GM12878 (cell line): ENCODE results near the gene KRT33A. TPM values are rescaled to one million over a fixed set of nuclear protein-coding genes. Genes with fewer than 3 reads are reported as not detected.

ENCODE experiments used
- ATAC-seq: fragments of 200-7000 bp; cut with Tn5 transposase; 3 replicates; pipeline ENCODE4 v1.9.1; 2020; ENCODE audit warnings: mild to moderate bottlenecking, moderate library complexity
- BruUV-seq: library from RNA; stranded (reverse); fragments of 400-500 nt; replicated peaks from 2 replicates; lab custom pipeline; 2021; lab: Mats Ljungman, UMichigan
- CTCF ChIA-PET: fragments of 300-600 bp; sonication (Branson Sonifier 250); formaldehyde crosslinking; extraction: SDS; loops from one replicate; lab custom pipeline; 2021; ENCODE audit warnings: inconsistent platforms; lab: Yijun Ruan, JAX
- POLR2A ChIA-PET: fragments of 350-600 bp; formaldehyde crosslinking; extraction: SDS; loops from one replicate; lab custom pipeline; 2021; ENCODE audit warnings: inconsistent platforms; lab: Charles Lee
- RAD21 ChIA-PET: fragments of 300-600 bp; sonication (Branson Sonifier 250); formaldehyde crosslinking; loops from one replicate; lab custom pipeline; 2023; ENCODE audit warnings: antibody characterized with exemption; ENCODE audit not compliant: unreplicated experiment; lab: Charles Lee
- SMC1A ChIA-PET: fragments of 300-600 bp; sonication (Branson Sonifier 250); formaldehyde crosslinking; loops from one replicate; lab custom pipeline; 2023; ENCODE audit not compliant: unreplicated experiment, uncharacterized antibody; lab: Charles Lee
- DNase-seq: peaks from one replicate; pipeline ENCODE4 v3.0.0-alpha.2; 2011; ENCODE audit warnings: low read depth, low spot score
- FAIRE-seq: peaks from 3 replicates; lab custom pipeline; 2011; peaks lifted over from hg19 to GRCh38; lab: Jason Lieb, UNC
- H2AFZ ChIP-seq: 2 replicates; pipeline ENCODE4 v1.6.0; 2011; ENCODE audit warnings: low read depth, low read length, control low read depth; ENCODE audit not compliant: control insufficient read depth
- H3K27ac ChIP-seq: 2 replicates; pipeline ENCODE4 v1.5.1; 2011; ENCODE audit warnings: control low read depth; ENCODE audit not compliant: control insufficient read depth, insufficient read depth
- H3K27me3 ChIP-seq, 2 experiments: replicated peaks in 1 of 2; 2 replicates each; pipeline versions ENCODE4 v1.6.0 to v1.6.1; 2011; ENCODE audit warnings: low read length in 1 of 2; ENCODE audit not compliant: control insufficient read depth in 2 of 2, insufficient read depth in 2 of 2
- H3K36me3 ChIP-seq, 2 experiments: 2 replicates each; pipeline ENCODE4 v1.5.1; 2011; ENCODE audit warnings: low read length in 1 of 2; ENCODE audit not compliant: control insufficient read depth in 2 of 2, insufficient read depth in 2 of 2
- H3K4me1 ChIP-seq: 2 replicates; pipeline ENCODE4 v1.6.1; 2011; ENCODE audit warnings: mild to moderate bottlenecking, low read length, moderate library complexity, mixed read lengths; ENCODE audit not compliant: control insufficient read depth, insufficient read depth
- H3K4me2 ChIP-seq: 2 replicates; pipeline ENCODE4 v1.6.0; 2011; ENCODE audit warnings: control low read depth; ENCODE audit not compliant: control insufficient read depth, insufficient read depth
- H3K4me3 ChIP-seq: fragments of 200-600 bp; sonication (generic); 2 replicates; pipeline ENCODE4 v1.5.1; 2016
- H3K79me2 ChIP-seq: 2 replicates; pipeline ENCODE4 v1.6.0; 2011; ENCODE audit warnings: low read length; ENCODE audit not compliant: control insufficient read depth, insufficient read depth
- H3K9ac ChIP-seq: 2 replicates; pipeline ENCODE4 v1.8.0; 2011; ENCODE audit warnings: low read length, control low read depth, mixed read lengths; ENCODE audit not compliant: control insufficient read depth, insufficient read depth
- H3K9me3 ChIP-seq: replicated peaks from 3 replicates; pipeline ENCODE4 v1.5.1; 2011; ENCODE audit warnings: mild to moderate bottlenecking, low read length; ENCODE audit not compliant: control insufficient read depth, insufficient read depth
- H4K20me1 ChIP-seq: 2 replicates; pipeline ENCODE4 v1.6.0; 2011; ENCODE audit not compliant: control insufficient read depth, insufficient read depth
- CBFB ChIP-seq: IDR thresholded peaks from 2 replicates; pipeline ENCODE4 v1.6.1; 2016; ENCODE audit warnings: antibody characterized with exemption, low read depth
- CBX3 ChIP-seq: fragments of 200-600 bp; sonication (generic); IDR thresholded peaks from 2 replicates; pipeline ENCODE4 v1.6.1; 2016; ENCODE audit warnings: low read depth, borderline replicate concordance
- CEBPB ChIP-seq, 2 experiments: fragments of 150-350 bp in 1 of 2; IDR thresholded peaks; 2 replicates each; pipeline ENCODE4 v1.6.1; 2012 to 2014; ENCODE audit warnings: low read depth in 2 of 2, low read length in 2 of 2, borderline replicate concordance in 1 of 2, inconsistent platforms in 1 of 2
- CREB1 ChIP-seq: IDR thresholded peaks from 2 replicates; pipeline ENCODE4 v1.6.1; 2012; ENCODE audit warnings: low read depth, mild to moderate bottlenecking, inconsistent platforms
- CREM ChIP-seq: IDR thresholded peaks from 2 replicates; pipeline ENCODE4 v1.6.1; 2014; ENCODE audit warnings: antibody characterized with exemption, low read depth
- FOXM1 ChIP-seq: IDR thresholded peaks from 2 replicates; pipeline ENCODE4 v1.6.1; 2012; ENCODE audit warnings: low read depth, mild to moderate bottlenecking, inconsistent platforms, low read length, moderate library complexity
- HCFC1 ChIP-seq: fragments of 150-350 bp; IDR thresholded peaks from 2 replicates; pipeline ENCODE4 v1.6.1; 2014; ENCODE audit warnings: low read length
- NR2C2 ChIP-seq: IDR thresholded peaks from 2 replicates; pipeline ENCODE4 v1.6.1; 2011; ENCODE audit warnings: borderline replicate concordance, low read depth; ENCODE audit not compliant: control insufficient read depth, insufficient read length
- SMARCA5 ChIP-seq: fragments of 450-650 bp; IDR thresholded peaks from 2 replicates; pipeline ENCODE4 v1.6.1; 2017; ENCODE audit warnings: mild to moderate bottlenecking
- SMC3 ChIP-seq: IDR thresholded peaks from 2 replicates; pipeline ENCODE4 v1.6.1; 2011; ENCODE audit warnings: low read length, improper control_type of control experiment, borderline replicate concordance
- WGBS: methylation state at CpG from one replicate; pipeline ENCODE4 v1.1.6; 2016; ENCODE audit warnings: low lambda C conversion rate; ENCODE audit not compliant: insufficient replicate concordance, insufficient coverage; ENCODE audit errors: missing lambda C conversion rate; 5-methylcytosine and 5-hydroxymethylcytosine counted together
- in situ Hi-C: fragments of 300-500 bp; cut with MboI; formaldehyde crosslinking; loops from 9 replicates; pipeline ENCODE4 v1.14.3; 2018; ENCODE audit warnings: mixed read lengths
- intact Hi-C: fragments of 100-400 bp; cut with micrococcal nuclease; formaldehyde crosslinking; loops from one replicate; pipeline ENCODE4 v1.14.2; 2022; ENCODE audit not compliant: unreplicated experiment
- polyA plus RNA-seq, 11 experiments: library from polyadenylated mRNA; depleted of rRNA in 4 of 11; unstranded in 6 of 11; stranded (reverse) in 5 of 11; fragments of >200 nt; fragmentation: Nextera tagmentation in 4 of 11; fragmentation: Illumina TruSeq in 1 of 11; extraction: Ambion mirVana in 4 of 11; extraction: Trizol in 1 of 11; gene quantifications; 1 replicate in 1 of 11; 2 replicates in 10 of 11; pipeline versions ENCODE4 v1.2.1 to v1.2.3, GENCODE V29; 2011 to 2016; ENCODE audit warnings: inconsistent platforms in 2 of 11, missing spikeins in 2 of 11, low read depth in 1 of 11
- total RNA-seq, 4 experiments: library from RNA; depleted of rRNA in 3 of 4; stranded (reverse); fragments of >200 nt in 3 of 4; fragmentation: Illumina TruSeq in 1 of 4; extraction: Trizol in 1 of 4; gene quantifications; 2 replicates each; pipeline versions ENCODE4 v1.2.1 to v1.2.3, GENCODE V29; 2013 to 2021
- TF ChIP-seq, protein P1 (sequence below): IDR thresholded peaks from 2 replicates; pipeline ENCODE4 v1.6.1; 2012; ENCODE audit warnings: low read length, inconsistent platforms
- TF ChIP-seq, protein P2 (sequence below): fragments of 450-650 bp; IDR thresholded peaks from 2 replicates; pipeline ENCODE4 v1.6.1; 2016; ENCODE audit warnings: mild to moderate bottlenecking
- TF ChIP-seq, protein P3 (sequence below): fragments of 450-650 bp; IDR thresholded peaks from 2 replicates; pipeline ENCODE4 v1.6.1; 2017; ENCODE audit warnings: mild to moderate bottlenecking, low read depth, inconsistent platforms; ENCODE audit not compliant: poor library complexity, severe bottlenecking
- TF ChIP-seq, protein P4 (sequence below): fragments of 450-650 bp; conservative IDR thresholded peaks from 2 replicates; pipeline ENCODE4 v1.6.1; 2017; ENCODE audit warnings: mild to moderate bottlenecking, moderate library complexity
- TF ChIP-seq, protein P5 (sequence below): IDR thresholded peaks from 2 replicates; pipeline ENCODE4 v1.6.1; 2012; ENCODE audit warnings: mild to moderate bottlenecking, low read depth, low read length

KRT33A gene
- total and polyA plus RNA-seq, 10 of the 15 experiments (the other 5 are each of a cell fraction or from before 2014, with no cell fraction given) = not detected

DNA sequence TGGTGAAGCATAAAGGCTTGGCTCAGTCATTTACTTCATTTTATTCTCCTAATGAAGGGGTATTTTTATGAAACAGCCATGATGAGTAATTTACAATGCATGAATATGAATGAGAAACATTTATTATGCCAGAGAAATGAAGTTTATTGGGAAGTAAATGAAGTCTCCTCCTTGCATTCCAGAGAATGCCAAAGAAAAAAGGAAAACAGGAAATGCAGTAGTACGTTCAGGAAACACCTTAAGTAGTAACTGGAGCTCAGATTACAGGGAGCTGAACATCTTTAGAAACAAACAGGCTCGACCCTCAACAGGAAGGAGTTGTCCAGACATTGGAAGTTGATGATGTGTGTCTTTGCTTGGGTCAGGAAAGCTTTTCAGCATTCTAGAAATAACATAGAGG, 26.9 kb upstream of the KRT33A start:
- ChIA-PET SMC1A (interaction anchor here (0.8 kb wide), 1 partner anchor 14 kb away, joined by 3 read pairs; no protein-coding TSS in a partner anchor), CTCF (no interaction called here), POLR2A (no interaction called here), RAD21 (no interaction called here)
- ATAC-seq = no peak
- H3K4me2 ChIP-seq = no peak overlapping the region
- H3K36me3 ChIP-seq = no peaks in the 10 kb centered on the region
- H3K4me1 ChIP-seq = no peaks in the 10 kb centered on the region
- H3K9me3 ChIP-seq = no peaks in the 10 kb centered on the region; the same call in 2 of the 3 replicates
- H3K27ac ChIP-seq = no peak overlapping the region
- H4K20me1 ChIP-seq = no peaks in the 10 kb centered on the region
- peaks cover 0 to 2% of the 10 kb centered on the region in 2 experiments; a peak in 1 of 4 replicates for H3K27me3 ChIP-seq
- 0% methylated on average over 2 of the region's 2 CpGs for WGBS
- H2AFZ ChIP-seq = no peak overlapping the region
- DNase-seq = no peak
- intact Hi-C loops = no loop called here
- no peaks in the 10 kb centered on the region for H3K79me2 ChIP-seq
- BruUV-seq = no TSS peak
- no peak for FAIRE-seq
- TF ChIP-seq, protein P1, sequence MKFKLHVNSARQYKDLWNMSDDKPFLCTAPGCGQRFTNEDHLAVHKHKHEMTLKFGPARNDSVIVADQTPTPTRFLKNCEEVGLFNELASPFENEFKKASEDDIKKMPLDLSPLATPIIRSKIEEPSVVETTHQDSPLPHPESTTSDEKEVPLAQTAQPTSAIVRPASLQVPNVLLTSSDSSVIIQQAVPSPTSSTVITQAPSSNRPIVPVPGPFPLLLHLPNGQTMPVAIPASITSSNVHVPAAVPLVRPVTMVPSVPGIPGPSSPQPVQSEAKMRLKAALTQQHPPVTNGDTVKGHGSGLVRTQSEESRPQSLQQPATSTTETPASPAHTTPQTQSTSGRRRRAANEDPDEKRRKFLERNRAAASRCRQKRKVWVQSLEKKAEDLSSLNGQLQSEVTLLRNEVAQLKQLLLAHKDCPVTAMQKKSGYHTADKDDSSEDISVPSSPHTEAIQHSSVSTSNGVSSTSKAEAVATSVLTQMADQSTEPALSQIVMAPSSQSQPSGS = no peak
- TF ChIP-seq CREM = no peak
- TF ChIP-seq CEBPB (IDR thresholded peaks at IDR 0.05; ENCODE audit: borderline replicate concordance in 1 of 2, low read depth in 2 of 2, low read length in 2 of 2) = no peak
- no peak for TF ChIP-seq SMC3
- TF ChIP-seq CBX3 = no peak
- TF ChIP-seq HCFC1 = no peak
- TF ChIP-seq SMARCA5 = no peak
- TF ChIP-seq, protein P2, sequence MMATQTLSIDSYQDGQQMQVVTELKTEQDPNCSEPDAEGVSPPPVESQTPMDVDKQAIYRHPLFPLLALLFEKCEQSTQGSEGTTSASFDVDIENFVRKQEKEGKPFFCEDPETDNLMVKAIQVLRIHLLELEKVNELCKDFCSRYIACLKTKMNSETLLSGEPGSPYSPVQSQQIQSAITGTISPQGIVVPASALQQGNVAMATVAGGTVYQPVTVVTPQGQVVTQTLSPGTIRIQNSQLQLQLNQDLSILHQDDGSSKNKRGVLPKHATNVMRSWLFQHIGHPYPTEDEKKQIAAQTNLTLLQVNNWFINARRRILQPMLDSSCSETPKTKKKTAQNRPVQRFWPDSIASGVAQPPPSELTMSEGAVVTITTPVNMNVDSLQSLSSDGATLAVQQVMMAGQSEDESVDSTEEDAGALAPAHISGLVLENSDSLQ = no peak
- TF ChIP-seq CREB1 = no peak
- no peak for TF ChIP-seq FOXM1
- TF ChIP-seq, protein P3, sequence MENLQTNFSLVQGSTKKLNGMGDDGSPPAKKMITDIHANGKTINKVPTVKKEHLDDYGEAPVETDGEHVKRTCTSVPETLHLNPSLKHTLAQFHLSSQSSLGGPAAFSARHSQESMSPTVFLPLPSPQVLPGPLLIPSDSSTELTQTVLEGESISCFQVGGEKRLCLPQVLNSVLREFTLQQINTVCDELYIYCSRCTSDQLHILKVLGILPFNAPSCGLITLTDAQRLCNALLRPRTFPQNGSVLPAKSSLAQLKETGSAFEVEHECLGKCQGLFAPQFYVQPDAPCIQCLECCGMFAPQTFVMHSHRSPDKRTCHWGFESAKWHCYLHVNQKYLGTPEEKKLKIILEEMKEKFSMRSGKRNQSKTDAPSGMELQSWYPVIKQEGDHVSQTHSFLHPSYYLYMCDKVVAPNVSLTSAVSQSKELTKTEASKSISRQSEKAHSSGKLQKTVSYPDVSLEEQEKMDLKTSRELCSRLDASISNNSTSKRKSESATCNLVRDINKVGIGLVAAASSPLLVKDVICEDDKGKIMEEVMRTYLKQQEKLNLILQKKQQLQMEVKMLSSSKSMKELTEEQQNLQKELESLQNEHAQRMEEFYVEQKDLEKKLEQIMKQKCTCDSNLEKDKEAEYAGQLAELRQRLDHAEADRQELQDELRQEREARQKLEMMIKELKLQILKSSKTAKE = no peak
- TF ChIP-seq, protein P4, sequence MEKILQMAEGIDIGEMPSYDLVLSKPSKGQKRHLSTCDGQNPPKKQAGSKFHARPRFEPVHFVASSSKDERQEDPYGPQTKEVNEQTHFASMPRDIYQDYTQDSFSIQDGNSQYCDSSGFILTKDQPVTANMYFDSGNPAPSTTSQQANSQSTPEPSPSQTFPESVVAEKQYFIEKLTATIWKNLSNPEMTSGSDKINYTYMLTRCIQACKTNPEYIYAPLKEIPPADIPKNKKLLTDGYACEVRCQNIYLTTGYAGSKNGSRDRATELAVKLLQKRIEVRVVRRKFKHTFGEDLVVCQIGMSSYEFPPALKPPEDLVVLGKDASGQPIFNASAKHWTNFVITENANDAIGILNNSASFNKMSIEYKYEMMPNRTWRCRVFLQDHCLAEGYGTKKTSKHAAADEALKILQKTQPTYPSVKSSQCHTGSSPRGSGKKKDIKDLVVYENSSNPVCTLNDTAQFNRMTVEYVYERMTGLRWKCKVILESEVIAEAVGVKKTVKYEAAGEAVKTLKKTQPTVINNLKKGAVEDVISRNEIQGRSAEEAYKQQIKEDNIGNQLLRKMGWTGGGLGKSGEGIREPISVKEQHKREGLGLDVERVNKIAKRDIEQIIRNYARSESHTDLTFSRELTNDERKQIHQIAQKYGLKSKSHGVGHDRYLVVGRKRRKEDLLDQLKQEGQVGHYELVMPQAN = no peak
- no peak for TF ChIP-seq CBFB
- TF ChIP-seq, protein P5, sequence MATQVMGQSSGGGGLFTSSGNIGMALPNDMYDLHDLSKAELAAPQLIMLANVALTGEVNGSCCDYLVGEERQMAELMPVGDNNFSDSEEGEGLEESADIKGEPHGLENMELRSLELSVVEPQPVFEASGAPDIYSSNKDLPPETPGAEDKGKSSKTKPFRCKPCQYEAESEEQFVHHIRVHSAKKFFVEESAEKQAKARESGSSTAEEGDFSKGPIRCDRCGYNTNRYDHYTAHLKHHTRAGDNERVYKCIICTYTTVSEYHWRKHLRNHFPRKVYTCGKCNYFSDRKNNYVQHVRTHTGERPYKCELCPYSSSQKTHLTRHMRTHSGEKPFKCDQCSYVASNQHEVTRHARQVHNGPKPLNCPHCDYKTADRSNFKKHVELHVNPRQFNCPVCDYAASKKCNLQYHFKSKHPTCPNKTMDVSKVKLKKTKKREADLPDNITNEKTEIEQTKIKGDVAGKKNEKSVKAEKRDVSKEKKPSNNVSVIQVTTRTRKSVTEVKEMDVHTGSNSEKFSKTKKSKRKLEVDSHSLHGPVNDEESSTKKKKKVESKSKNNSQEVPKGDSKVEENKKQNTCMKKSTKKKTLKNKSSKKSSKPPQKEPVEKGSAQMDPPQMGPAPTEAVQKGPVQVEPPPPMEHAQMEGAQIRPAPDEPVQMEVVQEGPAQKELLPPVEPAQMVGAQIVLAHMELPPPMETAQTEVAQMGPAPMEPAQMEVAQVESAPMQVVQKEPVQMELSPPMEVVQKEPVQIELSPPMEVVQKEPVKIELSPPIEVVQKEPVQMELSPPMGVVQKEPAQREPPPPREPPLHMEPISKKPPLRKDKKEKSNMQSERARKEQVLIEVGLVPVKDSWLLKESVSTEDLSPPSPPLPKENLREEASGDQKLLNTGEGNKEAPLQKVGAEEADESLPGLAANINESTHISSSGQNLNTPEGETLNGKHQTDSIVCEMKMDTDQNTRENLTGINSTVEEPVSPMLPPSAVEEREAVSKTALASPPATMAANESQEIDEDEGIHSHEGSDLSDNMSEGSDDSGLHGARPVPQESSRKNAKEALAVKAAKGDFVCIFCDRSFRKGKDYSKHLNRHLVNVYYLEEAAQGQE = no peak
- TF ChIP-seq NR2C2 = no peak
- TF ChIP-seq, all 136 proteins: peak for 0
- no peak overlapping the region for H3K4me3 ChIP-seq
- H3K9ac ChIP-seq = no peak overlapping the region
- in situ Hi-C loops = no loop called here
